Measurements from ENCODE around the gene FDPS.
"Not testable (repeated sequence)": the region's sequence is repeated elsewhere in the genome, so short reads cannot be mapped to it uniquely, and the experiment has no call there.

FDPS gene

DNA sequence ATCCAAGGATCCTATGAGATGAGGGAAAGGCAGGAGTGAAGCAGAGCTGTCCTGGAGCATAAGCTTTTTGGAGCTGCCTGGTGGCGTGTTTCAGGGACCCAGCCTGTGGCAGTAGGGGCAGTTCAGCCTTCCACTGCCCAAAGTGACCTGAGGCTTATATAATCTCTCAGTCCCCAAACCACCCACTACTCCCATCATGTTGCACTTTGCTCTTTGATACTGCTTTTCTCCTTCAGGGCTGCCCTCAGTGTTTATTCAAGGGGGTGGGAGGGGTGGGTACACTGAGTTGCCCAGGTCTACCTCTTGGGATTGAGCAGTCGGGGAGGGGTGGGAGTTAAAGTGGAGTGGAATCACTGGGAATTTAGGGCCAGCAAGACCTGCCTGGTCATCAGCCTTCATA lies 22.1 kb upstream of the FDPS start:
- no peak for DNase-seq

DNA sequence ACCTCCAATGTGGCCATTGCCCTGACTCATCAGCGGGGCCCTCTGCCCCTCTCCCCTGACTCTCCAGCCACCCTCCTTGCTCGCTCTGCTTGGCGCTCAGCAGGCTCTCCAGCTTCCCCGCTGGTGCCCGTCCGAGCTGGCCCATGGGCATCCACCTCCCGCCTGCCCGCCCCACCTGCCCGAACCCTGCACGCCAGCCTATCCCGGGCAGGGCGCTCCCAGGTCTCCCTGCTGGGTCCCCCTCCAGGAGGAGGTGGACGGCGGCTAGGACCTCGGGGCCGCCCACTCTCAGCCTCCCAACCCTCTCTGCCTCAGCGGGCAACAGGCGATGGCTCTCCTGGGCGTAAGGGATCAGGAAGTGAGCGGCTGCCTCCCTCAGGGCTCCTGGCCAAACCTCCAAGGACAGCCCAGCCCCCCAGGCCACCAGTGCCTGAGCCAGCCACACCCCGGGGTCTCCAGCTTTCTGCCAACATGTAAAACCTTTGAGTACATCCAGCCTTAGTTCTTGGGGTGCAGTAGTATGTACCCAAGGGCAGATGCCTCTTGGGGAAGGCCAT lies 20.6 kb upstream of the FDPS start:
- no peak for DNase-seq

- not testable (repeated sequence) for DNase-seq
Measured at GRCh38 chr1:155291006-155291405, 17.7 kb upstream of the FDPS start.

DNA sequence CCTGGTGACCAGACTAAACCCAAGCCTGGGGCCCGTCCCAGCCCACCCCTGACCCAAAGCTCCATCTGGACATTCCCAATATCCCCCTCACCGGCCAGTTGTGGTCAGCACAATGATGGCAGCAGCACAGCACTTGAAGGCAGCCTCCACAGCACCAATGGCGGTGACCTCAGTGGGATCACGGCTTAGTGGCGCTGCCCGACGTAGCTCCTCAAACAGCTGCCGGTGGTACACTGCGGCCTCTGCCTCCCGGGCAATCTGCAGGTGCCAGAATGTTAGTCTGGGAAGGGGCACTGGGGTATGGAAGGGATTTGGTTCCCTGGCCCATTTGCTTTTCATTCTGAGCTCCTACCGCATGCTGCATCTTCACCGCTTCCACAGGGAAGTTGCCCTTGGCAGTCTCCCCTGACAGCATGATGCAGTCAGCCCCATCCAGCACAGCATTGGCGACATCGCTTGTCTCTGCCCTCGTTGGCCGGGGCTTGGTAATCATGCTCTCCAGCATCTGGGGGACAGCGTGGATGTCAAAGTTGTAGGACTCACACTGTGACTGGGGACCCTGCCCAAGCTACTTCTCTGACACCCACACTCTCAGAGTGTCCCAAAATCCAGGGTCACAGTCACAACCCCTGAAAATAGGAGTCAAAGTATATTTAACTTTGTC lies 15.4 kb upstream of the FDPS start:
- no peak for DNase-seq

GRCh38 chr1:155294520-155295182 lies 14.0 kb upstream of the FDPS start:
- DNase-seq = no peak

DNA sequence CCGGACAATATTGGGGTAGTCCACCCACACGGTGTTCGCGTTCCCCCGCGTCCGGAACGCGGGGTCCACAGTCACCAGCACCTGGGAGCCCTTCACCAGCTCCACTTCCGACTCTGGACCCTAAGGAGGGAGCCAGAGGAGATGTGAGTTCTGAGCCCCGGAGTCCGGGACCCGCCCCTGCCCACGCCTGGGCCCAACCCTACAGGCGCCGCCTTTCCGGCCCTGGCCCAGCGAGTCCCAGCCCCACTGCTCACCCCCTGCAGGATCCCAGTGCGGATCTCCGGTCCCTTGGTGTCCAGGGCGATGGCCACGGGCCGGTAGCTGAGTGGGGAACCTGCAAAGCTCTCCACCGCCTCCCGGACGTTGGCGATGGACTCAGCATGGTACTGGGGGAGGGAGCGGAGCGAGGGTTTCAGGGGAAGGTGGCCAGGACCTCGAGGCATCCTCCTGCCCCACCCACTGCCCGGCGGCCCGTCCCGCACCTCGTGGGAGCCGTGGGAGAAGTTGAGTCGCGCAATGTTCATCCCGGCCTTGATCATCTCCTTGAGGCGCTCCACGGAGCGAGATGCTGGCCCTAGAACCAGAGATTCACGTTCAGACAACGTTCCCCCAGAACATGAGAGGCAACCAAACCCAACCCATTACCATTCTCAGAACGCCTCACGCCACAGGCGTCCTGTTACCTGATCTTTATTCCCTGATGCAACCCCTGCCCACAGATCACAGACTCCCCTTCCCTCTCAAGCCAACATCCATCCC lies 13.3 kb upstream of the FDPS start:
- no peak for DNase-seq

DNA sequence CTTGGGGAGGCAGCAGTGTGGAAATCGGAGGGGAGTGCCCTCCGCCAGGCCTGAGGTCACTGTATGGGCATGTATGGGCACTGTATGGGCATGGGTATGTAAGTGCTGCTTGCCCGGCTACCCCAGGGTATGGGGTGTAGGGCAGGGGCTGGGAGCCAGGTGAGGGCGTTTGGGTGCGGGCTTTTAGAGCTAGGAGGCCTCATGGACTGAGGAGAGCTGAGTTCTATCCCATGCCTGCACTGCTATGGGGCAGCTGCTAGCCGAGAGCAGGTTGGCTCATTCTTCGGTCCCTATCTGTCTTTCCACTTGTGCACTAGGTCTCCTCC lies 12.8 kb upstream of the FDPS start:
- DNase-seq = no peak

DNA sequence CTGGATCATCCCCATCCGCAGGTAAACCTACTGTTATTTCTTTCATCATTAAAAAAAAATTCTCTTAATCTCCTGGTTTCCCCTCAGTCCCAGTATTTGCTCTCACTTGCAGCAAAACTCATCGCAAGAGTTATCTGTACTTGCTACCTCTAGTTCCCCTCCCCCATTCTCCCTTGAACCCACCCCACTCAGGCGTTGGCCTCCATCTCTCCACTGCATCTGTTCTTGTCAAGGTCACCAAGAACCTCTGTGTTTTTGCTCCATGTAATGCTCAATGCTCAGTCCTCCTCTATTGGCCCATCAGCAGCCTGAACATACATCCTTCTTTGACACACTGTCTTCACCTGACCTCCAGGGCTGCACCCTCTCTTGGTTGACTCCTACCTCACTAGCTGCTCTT lies 12.0 kb upstream of the FDPS start:
- DNase-seq = no peak

DNA sequence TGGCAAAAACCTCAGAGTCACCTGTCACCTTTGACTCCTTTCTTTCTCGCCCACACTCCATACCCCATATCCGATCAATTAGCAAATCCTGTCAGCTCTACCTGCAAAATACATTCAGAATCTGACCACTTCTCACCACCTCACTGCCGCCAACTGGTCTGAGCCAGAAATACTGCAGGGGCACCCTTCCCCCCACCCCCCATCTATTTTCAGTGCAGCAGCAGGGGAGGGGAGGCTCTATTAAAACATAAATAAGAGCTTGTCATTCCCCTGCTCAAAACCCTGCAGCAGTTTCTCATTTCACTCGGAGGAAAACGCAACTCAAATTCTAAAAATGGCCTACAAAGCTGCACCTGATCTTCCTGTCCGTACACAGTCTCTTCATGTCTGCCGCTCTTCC lies 11.3 kb upstream of the FDPS start:
- no peak for DNase-seq

DNA sequence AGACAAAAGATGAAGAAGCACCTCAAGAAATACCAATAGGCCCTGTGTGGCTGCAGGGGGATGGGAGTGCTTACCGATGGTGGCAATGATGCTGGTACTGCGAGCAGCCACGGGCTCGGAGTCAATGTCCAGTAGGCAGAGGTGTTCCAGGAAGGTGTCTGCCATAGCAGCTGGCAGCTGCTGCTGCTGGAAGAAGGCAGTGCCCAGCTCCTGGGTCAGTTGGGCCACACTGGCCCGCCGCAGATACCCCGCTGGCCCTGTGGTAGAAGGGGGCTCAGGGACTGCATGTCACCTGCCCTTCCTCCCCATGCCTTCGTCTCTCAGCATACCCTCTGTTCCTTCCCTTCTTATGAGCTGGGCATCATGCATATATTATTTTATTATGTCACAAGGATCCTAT lies 8.6 kb upstream of the FDPS start:
- DNase-seq = no peak

DNA sequence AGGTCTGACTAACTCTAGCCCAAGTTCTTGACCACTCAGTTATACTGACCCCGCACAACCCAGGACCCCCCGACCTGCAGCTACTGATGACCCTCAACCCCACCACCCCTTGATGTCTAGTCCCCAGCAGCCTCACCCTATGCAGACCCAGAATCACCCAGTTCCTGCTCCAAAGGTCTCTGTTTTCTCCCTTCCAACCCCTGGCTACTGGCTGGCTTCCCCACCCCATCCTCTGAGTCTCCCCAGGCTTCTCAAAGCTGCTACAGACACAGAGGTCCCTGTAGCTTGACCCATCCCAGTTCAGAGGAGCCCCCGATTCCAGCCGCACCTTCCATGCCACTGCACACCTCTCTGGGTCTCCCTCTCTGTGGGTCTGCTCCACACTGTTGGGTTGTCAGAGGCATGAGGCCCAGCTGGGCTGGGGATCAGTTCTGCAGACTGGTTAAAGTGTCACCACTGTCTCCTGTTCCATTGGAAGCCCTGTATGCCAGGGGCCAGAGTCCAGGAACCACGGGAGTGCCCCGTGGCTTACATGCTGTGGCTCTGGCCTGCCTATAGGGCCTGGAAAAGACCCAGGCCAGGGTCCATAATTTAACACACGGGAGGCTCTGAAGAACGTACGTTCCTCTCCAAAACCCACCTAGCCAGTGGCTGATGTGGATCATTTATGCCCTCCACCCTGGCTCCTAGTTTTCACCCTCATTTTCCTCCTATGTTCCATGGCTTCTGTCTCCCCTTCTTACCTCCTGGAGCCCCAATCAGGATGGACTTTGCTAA lies 7.9 kb upstream of the FDPS start:
- no peak for DNase-seq

- no peak for DNase-seq
Measured at GRCh38 chr1:155301342-155301841, 7.3 kb upstream of the FDPS start, which contains the start of gene PKLR. Gene PKLR, minus strand, starts transcription at chr1:155301438. Its CDS starts 43 bp downstream, at chr1:155301395.

DNA sequence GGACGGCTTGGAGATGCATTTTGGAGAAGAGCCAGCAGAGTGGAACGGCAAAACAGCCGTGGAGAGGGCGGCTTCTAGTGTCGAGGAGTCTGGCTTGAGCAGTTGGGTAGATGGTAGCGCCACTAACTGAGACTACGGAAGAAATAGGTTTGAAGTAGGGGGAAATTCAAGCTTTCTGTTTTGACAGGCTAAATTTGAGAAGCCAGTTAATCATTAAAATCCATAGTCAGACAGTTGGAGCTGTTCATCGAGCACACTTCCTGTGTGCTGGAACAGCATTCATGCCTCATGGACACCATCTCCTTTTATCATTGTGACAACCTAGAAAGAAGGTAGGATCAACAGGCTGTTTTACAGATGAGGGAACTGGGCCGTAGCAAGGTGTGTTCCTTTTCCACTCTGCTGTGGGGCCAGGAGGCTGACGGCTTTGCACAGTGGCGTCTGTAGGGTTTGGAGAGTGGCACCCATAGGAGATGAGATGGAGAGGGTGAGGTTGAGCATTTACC lies 4.1 kb upstream of the FDPS start:
- DNase-seq = no peak

- no peak for DNase-seq
Measured at GRCh38 chr1:155305881-155306391, 2.7 kb upstream of the FDPS start.

DNA sequence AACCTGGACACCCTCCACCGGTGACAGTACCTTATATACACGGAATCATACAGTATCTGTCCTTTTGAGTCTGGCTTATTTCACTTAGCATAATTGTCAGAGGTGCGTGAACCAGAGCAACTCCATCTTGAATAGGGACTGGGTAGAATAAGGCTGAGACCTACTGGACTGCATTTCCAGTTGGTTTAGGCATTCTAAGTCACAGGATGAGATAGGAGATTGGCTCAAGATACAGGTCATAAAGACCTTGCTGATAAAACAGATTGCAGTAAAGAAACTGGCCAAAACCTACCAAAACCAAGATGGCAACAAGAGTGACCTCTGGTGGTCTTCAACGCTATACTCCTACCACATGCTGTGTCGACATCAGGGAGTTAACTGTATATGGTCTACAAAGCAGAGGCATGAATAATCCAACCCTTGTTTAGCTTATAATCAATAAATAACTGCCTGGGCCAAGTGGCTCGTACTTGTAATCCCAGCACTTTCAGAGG lies 1.4 kb upstream of the FDPS start:
- DNase-seq = no peak

DNA sequence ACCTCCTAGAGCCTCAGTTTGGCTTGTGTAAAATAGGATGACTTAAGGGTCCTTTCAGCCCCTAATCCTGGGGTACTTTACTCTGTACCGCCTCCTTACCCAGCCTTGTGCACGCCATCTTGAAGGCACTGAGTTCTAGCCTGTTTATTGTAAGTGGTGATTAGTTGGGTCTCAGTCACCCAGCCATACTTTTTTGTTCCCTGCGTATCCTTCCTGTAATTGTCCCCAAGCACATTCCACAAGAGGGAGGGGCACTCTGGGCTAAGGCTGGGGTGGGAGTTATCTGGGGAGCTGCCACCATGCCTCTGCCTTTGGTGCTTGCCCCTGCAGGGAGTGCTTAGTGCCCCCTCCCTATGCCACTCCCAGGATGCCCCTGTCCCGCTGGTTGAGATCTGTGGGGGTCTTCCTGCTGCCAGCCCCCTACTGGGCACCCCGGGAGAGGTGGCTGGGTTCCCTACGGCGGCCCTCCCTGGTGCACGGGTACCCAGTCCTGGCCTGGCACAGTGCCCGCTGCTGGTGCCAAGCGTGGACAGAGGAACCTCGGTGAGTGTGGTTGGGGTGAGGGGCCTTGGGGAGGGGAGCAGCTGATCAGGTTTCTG lies 856 bp downstream of the FDPS start:
- no peak for DNase-seq

GRCh38 chr1:155313261-155313660 lies 4.6 kb downstream of the FDPS start:
- no peak for DNase-seq

DNA sequence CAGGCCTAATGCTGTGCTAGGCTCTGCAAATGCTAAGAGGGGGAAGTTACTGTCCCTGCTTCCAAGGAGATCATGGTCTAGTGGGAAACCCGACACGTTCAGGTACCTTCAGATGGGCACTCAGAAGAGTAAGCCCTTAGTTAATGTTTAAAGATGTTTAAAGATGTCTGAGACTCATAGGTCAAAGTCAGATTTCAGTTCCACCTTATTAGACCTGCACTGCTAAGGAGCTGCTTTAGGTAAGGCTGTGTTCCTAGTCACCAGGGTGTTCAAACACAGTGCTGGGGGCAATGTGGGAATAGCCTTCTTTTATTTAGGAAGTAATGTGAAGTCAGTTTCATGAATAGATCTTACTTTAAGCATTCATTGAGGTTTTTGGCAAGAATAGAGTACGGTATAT lies 8.3 kb downstream of the FDPS start:
- DNase-seq = no peak

DNA sequence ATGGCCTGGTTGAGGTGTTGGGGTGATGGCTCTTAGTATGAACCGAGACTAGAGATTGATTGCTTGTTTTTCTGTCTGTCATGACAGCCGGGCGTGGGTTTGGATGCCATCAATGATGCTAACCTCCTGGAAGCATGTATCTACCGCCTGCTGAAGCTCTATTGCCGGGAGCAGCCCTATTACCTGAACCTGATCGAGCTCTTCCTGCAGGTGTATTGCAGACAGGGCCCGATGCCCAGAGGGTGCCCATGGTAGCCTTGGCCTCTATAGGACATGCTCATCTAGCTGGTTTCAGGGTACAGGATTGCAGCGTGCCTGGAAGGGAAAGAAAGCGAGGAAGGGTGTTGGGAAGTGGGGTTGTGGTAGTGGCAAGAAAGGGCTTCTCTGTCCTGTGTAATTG lies 9.4 kb downstream of the FDPS start:
- DNase-seq = no peak

GRCh38 chr1:155319536-155319935 lies 10.9 kb downstream of the FDPS start:
- DNase-seq = no peak

DNA sequence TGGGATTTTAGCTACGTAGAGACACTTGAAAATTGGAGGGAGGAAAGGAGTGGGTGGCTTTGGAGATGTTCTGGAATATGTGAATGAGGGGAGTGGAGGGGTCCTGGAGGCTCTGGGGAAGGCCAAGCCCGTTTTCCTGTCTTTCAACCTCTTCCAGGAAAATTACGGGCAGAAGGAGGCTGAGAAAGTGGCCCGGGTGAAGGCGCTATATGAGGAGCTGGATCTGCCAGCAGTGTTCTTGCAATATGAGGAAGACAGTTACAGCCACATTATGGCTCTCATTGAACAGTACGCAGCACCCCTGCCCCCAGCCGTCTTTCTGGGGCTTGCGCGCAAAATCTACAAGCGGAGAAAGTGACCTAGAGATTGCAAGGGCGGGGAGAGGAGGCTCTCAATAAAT lies 11.6 kb downstream of the FDPS start:
- no peak for DNase-seq
